22Rv1 (cell line): Measurements from ENCODE around the gene ROMO1.

Source experiments
- ZFX ChIP-seq: fragments of 450-650 bp; IDR thresholded peaks from 2 replicates; pipeline ENCODE4 v1.6.1; 2017; ENCODE audit warnings: antibody characterized with exemption, borderline replicate concordance
- TF ChIP-seq, protein P1 (sequence below): fragments of 450-650 bp; IDR thresholded peaks from 2 replicates; pipeline ENCODE4 v1.5.1; 2017; ENCODE audit warnings: mild to moderate bottlenecking

DNA sequence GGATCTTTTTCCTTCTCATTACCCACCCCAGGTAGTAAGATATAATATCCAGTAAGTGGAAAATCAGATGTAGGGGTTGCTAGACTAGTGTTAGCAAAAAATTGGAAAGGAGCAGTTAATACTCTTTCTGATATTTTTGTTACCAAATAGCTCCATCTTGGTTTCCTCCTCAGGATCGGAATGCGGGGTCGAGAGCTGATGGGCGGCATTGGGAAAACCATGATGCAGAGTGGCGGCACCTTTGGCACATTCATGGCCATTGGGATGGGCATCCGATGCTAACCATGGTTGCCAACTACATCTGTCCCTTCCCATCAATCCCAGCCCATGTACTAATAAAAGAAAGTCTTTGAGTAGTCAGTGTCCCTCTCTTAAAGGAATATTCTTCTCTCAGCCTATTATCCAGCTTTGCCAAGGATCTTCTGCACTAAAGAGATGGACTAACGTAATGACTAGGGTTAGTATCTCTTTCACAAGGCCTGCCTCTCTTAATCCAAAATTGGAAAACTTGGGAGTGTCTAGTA lies 1.5 kb downstream of the ROMO1 start:
- TF ChIP-seq, protein P1, sequence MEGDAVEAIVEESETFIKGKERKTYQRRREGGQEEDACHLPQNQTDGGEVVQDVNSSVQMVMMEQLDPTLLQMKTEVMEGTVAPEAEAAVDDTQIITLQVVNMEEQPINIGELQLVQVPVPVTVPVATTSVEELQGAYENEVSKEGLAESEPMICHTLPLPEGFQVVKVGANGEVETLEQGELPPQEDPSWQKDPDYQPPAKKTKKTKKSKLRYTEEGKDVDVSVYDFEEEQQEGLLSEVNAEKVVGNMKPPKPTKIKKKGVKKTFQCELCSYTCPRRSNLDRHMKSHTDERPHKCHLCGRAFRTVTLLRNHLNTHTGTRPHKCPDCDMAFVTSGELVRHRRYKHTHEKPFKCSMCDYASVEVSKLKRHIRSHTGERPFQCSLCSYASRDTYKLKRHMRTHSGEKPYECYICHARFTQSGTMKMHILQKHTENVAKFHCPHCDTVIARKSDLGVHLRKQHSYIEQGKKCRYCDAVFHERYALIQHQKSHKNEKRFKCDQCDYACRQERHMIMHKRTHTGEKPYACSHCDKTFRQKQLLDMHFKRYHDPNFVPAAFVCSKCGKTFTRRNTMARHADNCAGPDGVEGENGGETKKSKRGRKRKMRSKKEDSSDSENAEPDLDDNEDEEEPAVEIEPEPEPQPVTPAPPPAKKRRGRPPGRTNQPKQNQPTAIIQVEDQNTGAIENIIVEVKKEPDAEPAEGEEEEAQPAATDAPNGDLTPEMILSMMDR, result no peak
- no peak for TF ChIP-seq ZFX
